SK-N-SH (cell line): Measurements from ENCODE around the gene PRKCG. TPM values are rescaled to one million over a fixed set of nuclear protein-coding genes. Genes with fewer than 3 reads are reported as not detected.

Source experiments
- CTCF ChIA-PET: fragments of 300-600, 350-600 bp; formaldehyde crosslinking; extraction: SDS; loops from one replicate; lab custom pipeline; 2021; lab: Yijun Ruan, JAX
- POLR2A ChIA-PET: fragments of 350-600 bp; sonication (Branson Sonifier 250); formaldehyde crosslinking; extraction: SDS; loops from one replicate; lab custom pipeline; 2020; ENCODE audit warnings: antibody characterized with exemption, inconsistent platforms; lab: Yijun Ruan, JAX
- DNase-seq: peaks from one replicate; pipeline ENCODE4 v3.0.0; 2012
- H2AFZ ChIP-seq: fragments of 200-600 bp; sonication (generic); 2 replicates; pipeline ENCODE4 v1.8.1; 2016; ENCODE audit warnings: antibody characterized with exemption, mild to moderate bottlenecking, low read depth
- H3F3A ChIP-seq: fragments of 200-600 bp; sonication (generic); replicated peaks from 2 replicates; pipeline ENCODE3; 2016; ENCODE audit warnings: antibody characterized with exemption, mild to moderate bottlenecking; ENCODE audit not compliant: insufficient read depth
- H3K27ac ChIP-seq, 2 experiments: fragments of 200-500 bp in 1 of 2; fragments of 200-600 bp in 1 of 2; sonication (Bioruptor generic) in 1 of 2; sonication (generic), shearing (Covaris generic) in 1 of 2; 2 replicates each; pipeline versions ENCODE4 v1.5.1 to v1.6.1; 2014 to 2016; ENCODE audit warnings: low read depth in 2 of 2, inconsistent platforms in 1 of 2, low read length in 1 of 2, mild to moderate bottlenecking in 1 of 2, mixed read lengths in 1 of 2
- H3K27me3 ChIP-seq: fragments of 200-600 bp; sonication (generic), shearing (Covaris generic); 2 replicates; pipeline ENCODE4 v1.6.1; 2016; ENCODE audit warnings: mixed run types; ENCODE audit not compliant: insufficient read depth
- H3K36me3 ChIP-seq, 2 experiments: fragments of 200-500 bp in 1 of 2; fragments of 200-600 bp in 1 of 2; sonication (Bioruptor generic) in 1 of 2; sonication (generic) in 1 of 2; replicated peaks in 1 of 2; 2 replicates each; pipeline versions ENCODE3 to v1.5.1; 2014 to 2016; ENCODE audit warnings: low read length in 1 of 2, mild to moderate bottlenecking in 1 of 2; ENCODE audit not compliant: insufficient read depth in 2 of 2, control insufficient read depth in 1 of 2
- H3K4me1 ChIP-seq, 2 experiments: fragments of 200-500 bp in 1 of 2; fragments of 200-600 bp in 1 of 2; sonication (Bioruptor generic) in 1 of 2; sonication (generic), shearing (Covaris generic) in 1 of 2; 2 replicates each; pipeline versions ENCODE4 v1.5.1 to v1.6.1; 2014 to 2016; ENCODE audit warnings: low read depth in 1 of 2, low read length in 1 of 2, mixed run types in 1 of 2; ENCODE audit not compliant: insufficient read depth in 2 of 2, control insufficient read depth in 1 of 2
- H3K4me2 ChIP-seq: fragments of 200-600 bp; sonication (generic), shearing (Covaris generic); 2 replicates; pipeline ENCODE4 v1.6.1; 2017; ENCODE audit warnings: mixed run types
- H3K4me3 ChIP-seq, 2 experiments: fragments of 200-500 bp in 1 of 2; fragments of 200-600 bp in 1 of 2; sonication (Bioruptor generic) in 1 of 2; sonication (generic), shearing (Covaris generic) in 1 of 2; 2 replicates each; pipeline versions ENCODE4 v1.5.1 to v1.8.1; 2014 to 2016; ENCODE audit warnings: low read depth in 2 of 2, inconsistent platforms in 1 of 2, low read length in 1 of 2, mild to moderate bottlenecking in 1 of 2, mixed read lengths in 1 of 2, moderate library complexity in 1 of 2
- H3K79me2 ChIP-seq: fragments of 200-600 bp; sonication (generic); 2 replicates; pipeline ENCODE4 v1.8.1; 2017; ENCODE audit warnings: mild to moderate bottlenecking; ENCODE audit not compliant: insufficient read depth
- H3K9ac ChIP-seq: fragments of 200-600 bp; sonication (generic); 2 replicates; pipeline ENCODE4 v1.6.1; 2017; ENCODE audit warnings: mixed run types
- H3K9me2 ChIP-seq: fragments of 200-600 bp; sonication (generic); 2 replicates; pipeline ENCODE4 v1.6.1; 2017; ENCODE audit warnings: mixed run types
- H3K9me3 ChIP-seq: fragments of 200-600 bp; sonication (generic); 2 replicates; pipeline ENCODE4 v1.6.1; 2017; ENCODE audit warnings: mixed run types, mild to moderate bottlenecking, moderate library complexity
- H4K20me1 ChIP-seq: fragments of 200-600 bp; sonication (generic); 2 replicates; pipeline ENCODE4 v1.6.1; 2017; ENCODE audit warnings: mild to moderate bottlenecking, mixed run types; ENCODE audit not compliant: insufficient read depth
- CHD2 ChIP-seq: fragments of 150-350 bp; IDR thresholded peaks from 2 replicates; pipeline ENCODE4 v1.6.1; 2018; ENCODE audit warnings: low read length; ENCODE audit not compliant: partially characterized antibody
- CTCF ChIP-seq: fragments of 200-600 bp; sonication (generic); IDR thresholded peaks from 2 replicates; pipeline ENCODE4 v1.6.1; 2017; ENCODE audit warnings: antibody characterized with exemption, mild to moderate bottlenecking, moderate library complexity
- ELF1 ChIP-seq: IDR thresholded peaks from 2 replicates; pipeline ENCODE4 v1.4.0; 2012
- FOSL2 ChIP-seq: IDR thresholded peaks from 2 replicates; pipeline ENCODE4 v1.4.0; 2012; ENCODE audit warnings: low read depth, mild to moderate bottlenecking, moderate library complexity, borderline replicate concordance
- GATA2 ChIP-seq: sonication (generic); formaldehyde crosslinking; IDR thresholded peaks from 2 replicates; pipeline ENCODE4 v1.5.0; 2020; ENCODE audit warnings: mild to moderate bottlenecking, missing genetic modification reagents
- JUND ChIP-seq: IDR thresholded peaks from 2 replicates; pipeline ENCODE4 v1.4.0; 2012
- MAX ChIP-seq: IDR thresholded peaks from 2 replicates; pipeline ENCODE4 v1.4.0; 2012; ENCODE audit warnings: low read depth
- MEF2A ChIP-seq: IDR thresholded peaks from 2 replicates; pipeline ENCODE4 v1.4.0; 2012; ENCODE audit warnings: low read depth, borderline replicate concordance
- NFIC ChIP-seq: IDR thresholded peaks from 2 replicates; pipeline ENCODE4 v1.4.0; 2012; ENCODE audit warnings: borderline replicate concordance
- NRF1 ChIP-seq: IDR thresholded peaks from 2 replicates; pipeline ENCODE4 v1.6.1; 2012; ENCODE audit warnings: low read depth, mild to moderate bottlenecking, low read length
- PBX3 ChIP-seq: IDR thresholded peaks from 2 replicates; pipeline ENCODE4; 2012
- REST ChIP-seq: IDR thresholded peaks from 2 replicates; pipeline ENCODE4 v1.6.1; 2012; ENCODE audit warnings: mild to moderate bottlenecking, low read depth, low read length, moderate library complexity
- RFX5 ChIP-seq: IDR thresholded peaks from 2 replicates; pipeline ENCODE4 v1.6.1; 2012; ENCODE audit warnings: mild to moderate bottlenecking, improper control_type of control experiment, low read length
- RXRA ChIP-seq: IDR thresholded peaks from 2 replicates; pipeline ENCODE4 v1.4.0; 2012; ENCODE audit warnings: low read depth, mild to moderate bottlenecking, borderline replicate concordance
- SMC3 ChIP-seq: IDR thresholded peaks from 2 replicates; pipeline ENCODE4 v1.6.1; 2012; ENCODE audit warnings: low read depth, low read length, improper control_type of control experiment
- USF2 ChIP-seq: fragments of 150-350 bp; IDR thresholded peaks from 2 replicates; pipeline ENCODE4 v1.6.1; 2017; ENCODE audit warnings: antibody characterized with exemption, low read length, low read depth, borderline replicate concordance
- ZBTB33 ChIP-seq: IDR thresholded peaks from 2 replicates; pipeline ENCODE4 v1.4.0; 2012; ENCODE audit warnings: low read depth, borderline replicate concordance
- WGBS: methylation state at CpG from one replicate; pipeline ENCODE4 v1.1.6; 2017; ENCODE audit warnings: low lambda C conversion rate; 5-methylcytosine and 5-hydroxymethylcytosine counted together
- polyA plus RNA-seq, 3 experiments: library from polyadenylated mRNA; depleted of rRNA; stranded (reverse); fragments of >200 nt; gene quantifications; 2 replicates each; pipeline ENCODE4 v1.2.3, GENCODE V29; 2012

The PRKCG gene
- polyA plus RNA-seq, 1 of the 3 experiments (the other 2 are of a cell fraction) = 0.08 TPM

GRCh38 chr19:53953383-53953782, 71.4 kb downstream of the PRKCG start:
- Histone ChIP-seq H3K9ac (no peak overlapping the region), H3K4me3 (no peak overlapping the region), H3F3A (peaks cover 12% of the 10 kb centered on the region), H3K79me2 (no peaks in the 10 kb centered on the region), H2AFZ (no peak overlapping the region), H3K4me1 (peaks cover 3 to 7% of the 10 kb centered on the region in 2 experiments; a peak in 1 of 4 replicates), H3K9me2 (no peaks in the 10 kb centered on the region), H3K9me3 (no peaks in the 10 kb centered on the region), H3K27ac (no peak overlapping the region), H3K27me3 (no peaks in the 10 kb centered on the region), H3K4me2 (no peak overlapping the region), H4K20me1 (no peaks in the 10 kb centered on the region), H3K36me3 (no peaks in the 10 kb centered on the region)
- ChIA-PET CTCF (interaction anchor here (1.0 kb wide), 1 partner anchor 160 kb away, joined by 3 read pairs; no protein-coding TSS in a partner anchor), POLR2A (no interaction called here)
- no peak for TF ChIP-seq JUND
- no peak for TF ChIP-seq FOSL2
- TF ChIP-seq GATA2 = no peak
- TF ChIP-seq MAX = no peak
- TF ChIP-seq REST = no peak
- TF ChIP-seq RFX5 = no peak
- TF ChIP-seq PBX3 = no peak
- no peak for TF ChIP-seq ZBTB33
- TF ChIP-seq RXRA = no peak
- no peak for TF ChIP-seq USF2
- no peak for TF ChIP-seq NFIC
- TF ChIP-seq CTCF = no peak
- TF ChIP-seq MEF2A = no peak
- TF ChIP-seq SMC3 = no peak
- no peak for TF ChIP-seq ELF1
- no peak for TF ChIP-seq CHD2
- TF ChIP-seq NRF1 = no peak
- no peak for DNase-seq
- 59% methylated on average over 8 of the region's 8 CpGs for WGBS
